ENCODE results near the gene HSD17B14.
"Not testable (repeated sequence)": the region's sequence is repeated elsewhere in the genome, so short reads cannot be mapped to it uniquely, and the experiment has no call there.

HSD17B14 gene

GRCh38 chr19:48877855-48878195 lies 41.5 kb upstream of the HSD17B14 start:
- H3K4me3 ChIP-seq (ENCODE audit: low read depth, low read length) = no peak overlapping the region

GRCh38 chr19:48876043-48876981 lies 40.0 kb upstream of the HSD17B14 start:
- peak overlapping the region; percentile 73 for H3K4me3 ChIP-seq (ENCODE audit: low read depth, low read length)

More at GRCh38 chr19:48877855-48878195, 41.5 kb upstream of the HSD17B14 start:
- TF ChIP-seq, protein P1, sequence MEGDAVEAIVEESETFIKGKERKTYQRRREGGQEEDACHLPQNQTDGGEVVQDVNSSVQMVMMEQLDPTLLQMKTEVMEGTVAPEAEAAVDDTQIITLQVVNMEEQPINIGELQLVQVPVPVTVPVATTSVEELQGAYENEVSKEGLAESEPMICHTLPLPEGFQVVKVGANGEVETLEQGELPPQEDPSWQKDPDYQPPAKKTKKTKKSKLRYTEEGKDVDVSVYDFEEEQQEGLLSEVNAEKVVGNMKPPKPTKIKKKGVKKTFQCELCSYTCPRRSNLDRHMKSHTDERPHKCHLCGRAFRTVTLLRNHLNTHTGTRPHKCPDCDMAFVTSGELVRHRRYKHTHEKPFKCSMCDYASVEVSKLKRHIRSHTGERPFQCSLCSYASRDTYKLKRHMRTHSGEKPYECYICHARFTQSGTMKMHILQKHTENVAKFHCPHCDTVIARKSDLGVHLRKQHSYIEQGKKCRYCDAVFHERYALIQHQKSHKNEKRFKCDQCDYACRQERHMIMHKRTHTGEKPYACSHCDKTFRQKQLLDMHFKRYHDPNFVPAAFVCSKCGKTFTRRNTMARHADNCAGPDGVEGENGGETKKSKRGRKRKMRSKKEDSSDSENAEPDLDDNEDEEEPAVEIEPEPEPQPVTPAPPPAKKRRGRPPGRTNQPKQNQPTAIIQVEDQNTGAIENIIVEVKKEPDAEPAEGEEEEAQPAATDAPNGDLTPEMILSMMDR (IDR thresholded peaks at IDR 0.05; ENCODE audit: borderline replicate concordance, insufficient read depth, low read depth, low read length) = no peak

GRCh38 chr19:48874303-48875135 lies 38.2 kb upstream of the HSD17B14 start:
- H3K4me3 ChIP-seq (ENCODE audit: low read depth, low read length) = peak overlapping the region; percentile 73
- TF ChIP-seq, protein P1 (IDR thresholded peaks at IDR 0.05; ENCODE audit: borderline replicate concordance, insufficient read depth, low read depth, low read length) = no peak

DNA sequence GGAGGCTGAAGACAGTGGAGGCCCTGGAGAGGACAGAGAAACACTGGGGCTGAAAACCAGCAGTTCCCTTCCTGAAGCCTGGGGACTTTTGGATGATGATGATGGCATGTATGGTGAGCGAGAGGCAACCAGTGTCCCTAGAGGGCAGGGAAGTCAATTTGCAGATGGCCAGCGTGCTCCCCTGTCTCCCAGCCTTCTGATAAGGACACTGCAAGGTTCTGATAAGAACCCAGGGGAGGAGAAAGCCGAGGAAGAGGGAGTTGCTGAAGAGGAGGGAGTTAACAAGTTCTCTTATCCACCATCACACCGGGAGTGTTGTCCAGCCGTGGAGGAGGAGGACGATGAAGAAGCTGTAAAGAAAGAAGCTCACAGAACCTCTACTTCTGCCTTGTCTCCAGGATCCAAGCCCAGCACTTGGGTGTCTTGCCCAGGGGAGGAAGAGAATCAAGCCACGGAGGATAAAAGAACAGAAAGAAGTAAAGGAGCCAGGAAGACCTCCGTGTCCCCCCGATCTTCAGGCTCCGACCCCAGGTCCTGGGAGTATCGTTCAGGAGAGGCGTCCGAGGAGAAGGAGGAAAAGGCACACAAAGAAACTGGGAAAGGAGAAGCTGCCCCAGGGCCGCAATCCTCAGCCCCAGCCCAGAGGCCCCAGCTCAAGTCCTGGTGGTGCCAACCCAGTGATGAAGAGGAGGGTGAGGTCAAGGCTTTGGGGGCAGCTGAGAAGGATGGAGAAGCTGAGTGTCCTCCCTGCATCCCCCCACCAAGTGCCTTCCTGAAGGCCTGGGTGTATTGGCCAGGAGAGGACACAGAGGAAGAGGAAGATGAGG lies 37.4 kb upstream of the HSD17B14 start:
- TF ChIP-seq, protein P1 (IDR thresholded peaks at IDR 0.05; ENCODE audit: borderline replicate concordance, insufficient read depth, low read depth, low read length) = no peak

DNA sequence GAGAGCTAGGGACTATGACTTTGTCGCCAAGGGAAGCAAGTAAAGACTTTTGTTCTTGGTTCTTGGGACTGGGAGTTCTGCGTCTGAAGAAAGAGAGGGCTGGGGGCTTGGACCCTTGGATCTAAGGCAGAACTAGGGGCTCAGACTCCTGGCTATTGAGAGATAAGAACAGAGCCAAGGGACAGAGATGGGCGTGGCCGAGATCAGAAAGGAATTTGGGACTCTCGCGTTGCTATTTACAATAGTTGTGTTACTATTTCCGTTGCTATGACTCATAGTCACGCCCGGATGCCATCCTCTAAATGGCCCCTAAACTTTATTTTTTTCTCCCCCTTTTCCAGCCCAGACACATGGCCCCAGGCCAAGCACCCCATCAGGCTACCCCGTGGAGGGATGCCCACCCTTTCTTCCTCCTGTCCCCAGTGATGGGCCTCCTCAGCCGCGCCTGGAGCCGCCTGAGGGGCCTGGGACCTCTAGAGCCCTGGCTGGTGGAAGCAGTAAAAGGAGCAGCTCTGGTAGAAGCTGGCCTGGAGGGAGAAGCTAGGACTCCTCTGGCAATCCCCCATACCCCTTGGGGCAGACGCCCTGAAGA lies 36.7 kb upstream of the HSD17B14 start:
- TF ChIP-seq, protein P1 (IDR thresholded peaks at IDR 0.05; ENCODE audit: borderline replicate concordance, insufficient read depth, low read depth, low read length) = no peak
- H3K4me3 ChIP-seq (ENCODE audit: low read depth, low read length) = peak overlapping the region; percentile 73

More for the DNA sequence above, 37.4 kb upstream of the HSD17B14 start:
- peak overlapping the region; percentile 73 for H3K4me3 ChIP-seq (ENCODE audit: low read depth, low read length)

- TF ChIP-seq, protein P1 (IDR thresholded peaks at IDR 0.05; ENCODE audit: borderline replicate concordance, insufficient read depth, low read depth, low read length) = no peak
- peak within 1 kb of the TSS; percentile 73 for H3K4me3 ChIP-seq (ENCODE audit: low read depth, low read length)
Measured at GRCh38 chr19:48872182-48872883, 36.0 kb upstream of the HSD17B14 start, which contains the start of gene PPP1R15A. Gene PPP1R15A, plus strand, starts transcription at chr19:48872421. Its CDS starts 813 bp downstream, at chr19:48873234.

DNA sequence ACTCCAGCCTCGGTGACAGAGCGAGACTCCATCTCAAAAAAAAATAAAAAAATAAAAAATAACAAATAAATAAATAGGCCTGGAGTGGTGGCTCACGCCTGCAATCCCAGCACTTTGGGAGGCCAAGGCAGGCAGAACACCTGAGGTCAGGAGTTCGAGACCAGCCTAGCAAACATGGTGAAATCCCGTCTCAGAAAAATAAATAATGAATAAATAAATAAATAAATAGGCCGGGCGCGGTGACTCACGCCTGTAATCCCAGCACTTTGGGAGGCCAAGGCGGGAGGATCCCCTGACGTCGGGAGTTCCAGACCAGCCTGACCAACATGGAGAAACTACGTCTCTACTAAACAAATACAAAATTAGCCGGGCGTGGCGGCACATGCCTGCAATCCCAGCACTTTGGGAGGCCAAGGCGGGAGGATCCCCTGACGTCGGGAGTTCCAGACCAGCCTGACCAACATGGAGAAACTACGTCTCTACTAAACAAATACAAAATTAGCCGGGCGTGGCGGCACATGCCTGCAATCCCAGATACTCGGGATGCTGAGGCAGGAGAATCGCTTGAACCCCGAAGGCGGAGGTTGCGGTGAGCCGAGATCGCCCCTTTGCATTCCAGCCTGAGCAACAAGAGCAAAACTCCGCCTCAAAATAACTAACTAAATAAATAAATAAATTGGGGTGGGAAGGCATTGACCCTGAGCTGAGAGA lies 35.3 kb upstream of the HSD17B14 start:
- H3K4me3 ChIP-seq (ENCODE audit: low read depth, low read length) = not testable (repeated sequence)
